ENCODE results near the gene PARK7. TPM values are rescaled to one million over a fixed set of nuclear protein-coding genes. Genes with fewer than 3 reads are reported as not detected.

PARK7 gene
- total RNA-seq, 1 donor from 2014 or later = 282 TPM

GRCh38 chr1:8009043-8010002, 47.8 kb downstream of the PARK7 start:
- no peak for TF ChIP-seq CTCF (conservative IDR thresholded peaks at IDR 0.05; ENCODE audit: low read depth, low read length)
- no peak for DNase-seq (ENCODE audit: low read depth)
- H3K4me3 ChIP-seq (ENCODE audit: low read depth, low read length) = no peak overlapping the region

GRCh38 chr1:8010080-8010664, 48.7 kb downstream of the PARK7 start:
- H3K4me3 ChIP-seq (ENCODE audit: low read depth, low read length) = no peak overlapping the region
- DNase-seq (ENCODE audit: low read depth) = no peak
- no peak for TF ChIP-seq CTCF (conservative IDR thresholded peaks at IDR 0.05; ENCODE audit: low read depth, low read length)

GRCh38 chr1:8011016-8011415, 49.5 kb downstream of the PARK7 start:
- H3K4me3 ChIP-seq (ENCODE audit: low read depth, low read length) = no peak overlapping the region
- no peak for TF ChIP-seq CTCF (conservative IDR thresholded peaks at IDR 0.05; ENCODE audit: low read depth, low read length)
- DNase-seq (ENCODE audit: low read depth) = no peak

GRCh38 chr1:8011923-8012858, 50.7 kb downstream of the PARK7 start:
- H3K4me3 ChIP-seq (ENCODE audit: low read depth, low read length) = no peak overlapping the region
- no peak for TF ChIP-seq CTCF (conservative IDR thresholded peaks at IDR 0.05; ENCODE audit: low read depth, low read length)
- DNase-seq (ENCODE audit: low read depth) = no peak

GRCh38 chr1:8012955-8013354, 51.4 kb downstream of the PARK7 start:
- DNase-seq (ENCODE audit: low read depth) = no peak
- H3K4me3 ChIP-seq (ENCODE audit: low read depth, low read length) = no peak overlapping the region
- TF ChIP-seq CTCF (conservative IDR thresholded peaks at IDR 0.05; ENCODE audit: low read depth, low read length) = no peak

- DNase-seq (ENCODE audit: low read depth) = no peak
- H3K4me3 ChIP-seq (ENCODE audit: low read depth, low read length) = no peak overlapping the region
- TF ChIP-seq CTCF (conservative IDR thresholded peaks at IDR 0.05; ENCODE audit: low read depth, low read length) = no peak
These were observed 51.9 kb downstream of the PARK7 start for GRCh38 chr1:8013399-8013798.
